A549 (cell line): ENCODE results near the gene LEFTY1.

Experiments used
- CEBPB ChIP-seq, 2 experiments: fragments of >200 bp in 1 of 2; sonication (Bioruptor Twin) in 1 of 2; formaldehyde crosslinking in 1 of 2; IDR thresholded peaks; 2 replicates each; pipeline ENCODE4 v1.6.1; 2012 to 2016
- CTCF ChIP-seq: fragments of >200 bp; sonication (Bioruptor Twin); formaldehyde crosslinking; IDR thresholded peaks from 3 replicates; pipeline ENCODE4 v1.5.1; 2016
- POLR2A ChIP-seq: IDR thresholded peaks from 2 replicates; pipeline ENCODE4 v1.6.1; 2012; ENCODE audit warnings: mild to moderate bottlenecking, low read length
- RARB ChIP-seq: fragments of 250-450 bp; sonication (Bioruptor Pico); IDR thresholded peaks from 2 replicates; pipeline ENCODE4 v1.8.0; 2021; ENCODE audit warnings: mild to moderate bottlenecking, moderate library complexity
- RCOR1 ChIP-seq: fragments of 150-350 bp; IDR thresholded peaks from 2 replicates; pipeline ENCODE4 v1.6.1; 2014; ENCODE audit warnings: antibody characterized with exemption, low read length, low read depth

GRCh38 chr1:225931270-225932136 is 42.6 kb upstream of the LEFTY1 start:
- TF ChIP-seq RCOR1 (no peak), RARB (CRISPR knock-in tag) (no peak), CTCF (no peak), CEBPB (IDR thresholded peaks at IDR 0.05) (no peak), POLR2A (no peak)
